Right lobe of liver (tissue), 4 donors: ENCODE measurements around the gene ZNF75A.

Experiments
- CTCF ChIP-seq, 4 donors: fragments of 200-600 bp in 3 of 4; fragments of 450-650 bp in 1 of 4; IDR thresholded peaks; one replicate each; pipeline versions ENCODE4 v1.5.1 to v1.8.0; 2016 to 2022; ENCODE audit warnings: antibody characterized with exemption in 4 of 4, mild to moderate bottlenecking in 2 of 4
- POLR2A ChIP-seq: fragments of 450-650 bp; IDR thresholded peaks from one replicate; pipeline ENCODE4 v1.6.1; 2017; ENCODE audit warnings: antibody characterized with exemption, mild to moderate bottlenecking
- donor health status: DM: no; HTN: no; CAD: no.
- donor health status: DM: no; HTN: no; CAD: no.
- donor health status: DM: no; HTN: yes; CAD: no.

GRCh38 chr16:3317315-3317999 is 12.2 kb downstream of the ZNF75A start:
- no peak for TF ChIP-seq CTCF (IDR thresholded peaks at IDR 0.05)
- no peak for TF ChIP-seq POLR2A
